ENCODE measurements around the gene SYVN1. TPM values are rescaled to one million over a fixed set of nuclear protein-coding genes. Genes with fewer than 3 reads are reported as not detected.
"Not testable (repeated sequence)": the region's sequence is repeated elsewhere in the genome, so short reads cannot be mapped to it uniquely, and the experiment has no call there.

Gene SYVN1
- total RNA-seq, result 5.6 and 15.4 TPM in 2 replicates

DNA sequence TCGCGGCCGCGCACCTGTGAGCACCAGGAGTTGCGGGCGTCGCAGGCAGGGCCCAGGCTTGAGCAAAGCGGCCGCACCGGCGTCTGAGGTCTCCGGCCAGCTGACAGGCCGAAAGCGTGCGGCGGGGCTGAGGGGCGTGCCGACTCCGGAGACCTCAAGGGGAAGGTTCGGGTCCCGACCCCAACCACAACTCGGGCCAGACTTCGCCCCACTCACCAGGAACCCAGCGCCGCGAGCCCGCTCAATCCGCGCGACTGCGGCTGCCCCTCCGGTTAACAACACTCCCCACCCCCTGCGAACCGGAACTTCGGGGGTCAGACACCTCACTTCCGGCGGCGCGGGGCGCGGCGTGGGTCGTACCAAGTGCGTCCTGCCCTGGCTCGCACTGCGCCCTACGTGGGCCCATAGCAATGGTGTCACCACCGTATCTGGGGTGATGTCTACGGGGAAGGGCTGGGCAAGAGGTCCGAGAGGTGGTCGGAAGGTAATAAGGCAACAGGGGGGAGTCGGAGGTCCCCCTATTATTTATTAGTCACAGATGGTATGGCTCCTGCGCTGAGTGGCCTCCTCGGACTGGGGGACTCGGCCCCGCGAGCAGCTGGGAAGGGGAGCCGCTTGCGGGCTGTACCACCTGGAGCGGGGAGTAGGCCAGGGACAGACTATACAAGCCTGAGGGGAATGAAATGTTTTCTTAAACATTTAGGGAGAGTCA, at the start of gene SYVN1:
TSS of gene SYVN1 (minus strand) at position 280 of the 712 bp plus-strand sequence. CDS start 918 bp downstream, outside the sequence.
- DNase-seq (ENCODE audit: low read depth in 2 of 2), result peak; percentile 80 to 94

- no peak for DNase-seq (ENCODE audit: low read depth in 2 of 2)
These were observed 49.0 kb upstream of the SYVN1 start for GRCh38 chr11:65183201-65183891.

DNA sequence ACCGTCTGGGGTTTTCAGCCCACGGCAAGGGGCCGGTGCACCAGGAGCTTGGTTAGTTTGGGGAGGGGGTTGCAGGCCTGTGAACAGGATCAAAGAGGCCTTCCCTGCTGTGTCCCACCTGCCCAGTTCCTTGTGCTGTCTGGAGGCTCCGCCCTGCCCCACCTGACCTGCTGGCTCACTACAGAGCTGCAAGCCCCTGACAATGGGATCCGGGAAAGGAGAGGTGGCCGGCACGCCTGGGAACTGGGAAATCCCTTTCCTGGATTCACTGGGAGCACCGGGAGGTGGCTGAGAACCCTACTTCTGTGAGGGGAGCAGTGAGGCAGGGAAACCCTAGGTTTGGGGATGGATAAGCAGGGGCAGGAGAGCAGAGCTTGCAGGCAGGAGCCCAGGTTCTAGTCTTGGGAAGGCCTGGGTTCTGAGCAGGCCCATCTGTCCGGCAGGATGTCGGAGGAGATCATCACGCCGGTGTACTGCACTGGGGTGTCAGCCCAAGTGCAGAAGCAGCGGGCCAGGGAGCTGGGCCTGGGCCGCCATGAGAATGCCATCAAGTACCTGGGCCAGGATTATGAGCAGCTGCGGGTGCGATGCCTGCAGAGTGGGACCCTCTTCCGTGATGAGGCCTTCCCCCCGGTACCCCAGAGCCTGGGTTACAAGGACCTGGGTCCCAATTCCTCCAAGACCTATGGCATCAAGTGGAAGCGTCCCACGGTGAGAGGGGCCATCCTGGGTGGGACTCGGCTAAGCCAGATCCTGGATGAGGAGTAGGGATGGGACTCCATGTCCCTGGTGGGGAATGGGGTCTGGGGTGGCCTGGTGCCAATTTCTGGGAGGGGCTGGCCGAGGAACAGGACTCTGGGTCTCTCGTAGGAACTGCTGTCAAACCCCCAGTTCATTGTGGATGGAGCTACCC, 48.2 kb upstream of the SYVN1 start:
- DNase-seq (ENCODE audit: low read depth in 2 of 2), result peak in 1 of 2 donors; percentile 55

DNA sequence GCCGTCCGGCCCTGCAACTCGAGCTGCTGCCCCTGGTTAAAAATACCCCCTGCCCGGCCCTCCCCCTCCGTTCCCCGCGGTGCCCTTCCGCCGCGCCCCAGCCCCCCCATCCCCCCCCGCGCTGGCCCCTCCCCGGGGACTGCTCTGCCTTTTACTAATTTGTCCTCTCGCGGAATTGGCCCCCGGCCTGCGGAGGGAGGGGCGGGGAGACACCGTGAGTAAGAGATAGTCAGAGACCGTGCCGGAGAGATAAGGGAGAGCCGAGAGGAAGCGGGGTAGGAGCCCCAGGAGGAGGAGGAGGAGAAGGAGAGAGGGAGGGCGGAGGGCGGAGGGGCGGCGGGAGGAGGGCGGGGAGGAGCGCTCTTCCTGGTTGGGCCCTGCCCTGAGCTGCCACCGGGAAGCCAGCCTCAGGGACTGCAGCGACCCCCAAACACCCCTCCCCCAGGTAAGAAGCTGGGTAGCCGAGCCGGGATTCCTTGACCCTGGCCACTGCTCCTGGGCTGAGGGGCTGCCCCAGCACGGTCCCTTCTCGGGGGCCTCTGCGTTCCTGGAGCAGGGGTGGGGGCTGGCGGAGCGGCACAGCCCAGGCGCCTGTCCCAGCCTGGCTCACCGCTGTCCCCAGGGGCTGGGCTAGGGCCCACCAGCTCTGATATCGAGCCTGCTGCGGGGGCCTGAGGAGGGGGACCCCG, 47.4 kb upstream of the SYVN1 start, which contains the start of gene CAPN1:
TSS of gene CAPN1 (plus strand) at position 360 of the 689 bp plus-strand sequence. CDS start 774 bp downstream, outside the sequence.
- peak in 1 of 2 donors; percentile 76 for DNase-seq (ENCODE audit: low read depth in 2 of 2)

GRCh38 chr11:65180877-65181568, 46.7 kb upstream of the SYVN1 start:
- DNase-seq (ENCODE audit: low read depth in 2 of 2), result peak in 1 of 2 donors; percentile 72

- not testable (repeated sequence) for DNase-seq (ENCODE audit: low read depth in 2 of 2)
These were observed 40.3 kb upstream of the SYVN1 start for GRCh38 chr11:65174571-65175010.

DNA sequence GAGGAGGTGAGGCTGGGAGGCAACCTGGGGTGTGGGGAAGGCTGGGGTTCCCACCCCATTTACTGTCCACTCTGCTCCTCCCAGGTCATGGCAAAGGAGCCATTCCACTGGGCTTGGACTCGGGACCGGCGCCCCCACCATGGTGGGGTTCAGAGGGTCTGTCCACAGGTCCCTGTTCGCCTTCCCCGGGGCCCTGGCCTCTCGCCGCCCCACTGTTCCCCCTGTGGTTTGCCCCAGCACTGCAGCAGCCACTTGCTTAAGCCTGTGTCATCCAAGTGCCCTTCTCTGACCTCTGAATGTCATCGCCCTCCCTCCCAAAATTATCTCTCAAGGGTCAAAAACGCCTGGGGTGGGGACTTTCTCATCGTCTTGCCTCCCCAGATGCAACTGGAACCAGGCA, 38.3 kb upstream of the SYVN1 start:
- DNase-seq (ENCODE audit: low read depth in 2 of 2), result no peak

- DNase-seq (ENCODE audit: low read depth in 2 of 2), result no peak
These were observed 35.8 kb upstream of the SYVN1 start, which contains the start of gene SPDYC for GRCh38 chr11:65170058-65170534. Gene SPDYC (plus strand): TSS chr11:65170233. CDS start chr11:65171358, 1,125 bp downstream.

- DNase-seq (ENCODE audit: low read depth in 2 of 2), result peak in 1 of 2 donors; percentile 92
These were observed 34.9 kb upstream of the SYVN1 start for GRCh38 chr11:65169164-65169641.

DNA sequence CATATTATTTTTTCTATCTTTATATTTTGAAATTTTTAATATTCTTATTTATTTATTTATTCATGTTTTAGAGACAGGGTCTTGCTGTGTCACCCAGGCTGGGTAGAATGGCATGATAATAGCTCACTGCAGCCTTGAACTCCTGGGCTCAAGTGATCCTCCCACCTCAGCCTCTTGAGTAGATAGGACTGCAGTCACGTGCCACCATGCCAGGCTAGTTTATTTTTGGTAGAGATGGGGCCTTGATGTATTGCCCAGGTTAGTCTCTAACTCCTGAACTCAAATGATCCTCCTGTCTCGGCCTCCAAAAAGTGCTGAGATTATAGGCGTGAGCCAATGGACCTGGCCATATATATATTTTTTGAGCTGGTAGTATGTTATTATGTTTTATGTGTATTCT, 33.3 kb upstream of the SYVN1 start:
- DNase-seq (ENCODE audit: low read depth in 2 of 2), result no peak

GRCh38 chr11:65166893-65167292, 32.6 kb upstream of the SYVN1 start:
- no peak for DNase-seq (ENCODE audit: low read depth in 2 of 2)

DNA sequence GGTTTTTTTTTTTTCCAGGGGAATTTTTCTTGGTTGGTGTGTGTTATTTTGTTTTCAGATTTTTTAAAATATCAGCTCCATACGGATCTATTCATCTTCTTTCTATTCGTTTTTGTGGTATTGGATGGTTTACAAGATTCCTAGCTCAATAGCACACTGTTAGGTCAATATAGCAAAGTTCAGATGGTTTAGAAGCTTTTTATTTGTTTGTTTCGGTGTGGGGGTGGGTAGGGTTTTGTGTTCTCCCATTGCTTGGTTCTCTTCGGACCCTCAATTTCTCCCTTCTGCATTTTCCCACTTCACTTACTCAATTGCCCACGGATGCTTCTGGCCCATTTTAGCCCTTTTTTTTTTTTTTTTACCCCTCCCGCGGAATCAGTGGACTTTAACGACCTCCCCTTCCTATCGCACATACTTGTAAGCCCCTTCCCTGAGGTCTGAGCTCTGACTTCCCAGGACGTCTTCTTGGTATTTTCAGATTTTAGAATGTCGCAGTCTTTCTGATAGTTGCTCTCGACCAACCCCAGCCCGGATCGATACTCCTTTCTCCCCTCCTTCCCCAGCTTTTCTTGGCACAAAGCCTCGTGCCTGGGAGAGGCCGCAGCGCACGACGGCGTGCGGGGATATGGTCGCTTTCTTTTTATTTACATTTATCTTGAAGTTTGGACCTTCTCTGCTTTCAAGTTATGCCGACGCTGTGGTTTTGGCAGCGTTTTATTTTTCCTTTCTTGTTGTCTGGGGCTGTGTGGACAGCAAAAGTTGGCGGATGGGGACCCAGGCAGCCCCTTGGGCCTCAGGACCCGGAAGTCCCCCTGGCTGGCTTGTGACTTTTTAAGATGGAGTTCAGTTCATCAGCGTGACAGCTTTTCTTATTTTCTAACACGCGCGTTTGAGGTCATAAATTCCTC, 31.3 kb upstream of the SYVN1 start:
- no peak for DNase-seq (ENCODE audit: low read depth in 2 of 2)

DNA sequence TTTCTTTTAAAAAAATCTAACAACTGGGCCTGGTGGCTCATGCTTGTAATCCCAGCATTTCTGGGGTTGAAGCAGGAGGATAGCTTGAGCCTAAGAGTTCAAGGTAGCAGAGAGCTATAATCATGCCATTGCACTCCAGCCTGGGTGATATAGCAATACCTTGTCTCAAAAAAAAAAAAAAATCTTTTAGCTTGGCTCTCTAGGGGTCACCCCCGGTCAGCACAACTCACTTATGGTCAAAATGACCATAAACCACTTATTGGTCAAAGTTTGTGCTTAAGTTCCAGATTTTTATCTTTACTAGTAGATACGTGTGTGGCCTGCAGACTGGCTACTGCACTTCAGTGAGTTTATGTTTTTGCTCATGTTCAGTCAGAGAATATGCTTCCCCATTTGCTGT, 29.4 kb upstream of the SYVN1 start:
- DNase-seq (ENCODE audit: low read depth in 2 of 2), result no peak

GRCh38 chr11:65160643-65161042, 26.3 kb upstream of the SYVN1 start:
- no peak for DNase-seq (ENCODE audit: low read depth in 2 of 2)

DNA sequence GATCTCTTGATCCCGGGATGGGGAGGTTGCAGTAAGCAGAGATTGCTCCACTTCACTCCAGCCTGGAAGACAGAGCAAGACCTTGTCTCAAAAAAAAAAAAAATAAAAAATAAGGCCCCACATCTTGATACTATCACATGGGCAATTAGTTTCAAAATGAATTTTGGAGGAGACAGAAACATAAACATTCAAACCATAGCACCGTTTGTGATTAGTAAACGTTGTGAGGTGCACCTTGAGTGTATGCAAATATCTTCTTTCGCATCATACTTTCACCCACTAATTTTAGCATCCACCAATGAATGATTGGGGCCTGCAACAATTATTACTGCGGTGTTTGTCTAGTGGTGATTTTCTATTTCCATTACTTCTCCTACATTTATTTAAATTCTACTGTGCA, 24.7 kb upstream of the SYVN1 start:
- DNase-seq (ENCODE audit: low read depth in 2 of 2), result no peak

- no peak for DNase-seq (ENCODE audit: low read depth in 2 of 2)
These were observed 23.0 kb upstream of the SYVN1 start for GRCh38 chr11:65157336-65157735.

DNA sequence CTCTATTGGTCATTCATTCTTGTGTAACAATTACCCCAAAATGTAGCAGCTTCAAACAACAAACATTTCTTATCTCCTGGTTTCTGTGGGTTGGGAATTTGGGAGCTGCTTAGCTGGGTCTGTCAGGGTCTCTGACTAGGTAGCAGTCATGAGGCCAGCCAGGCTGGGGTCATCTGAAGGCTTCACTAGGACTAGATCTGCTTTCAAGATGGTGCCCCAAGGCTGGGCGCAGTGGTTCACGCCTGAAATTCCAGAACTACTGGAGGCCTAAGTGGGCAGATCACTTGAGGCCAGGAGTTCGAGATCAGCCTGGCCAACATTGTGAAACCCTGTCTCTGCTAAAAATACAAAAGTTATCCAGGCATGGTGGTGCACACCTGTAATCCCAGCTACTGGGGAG, 22.6 kb upstream of the SYVN1 start:
- DNase-seq (ENCODE audit: low read depth in 2 of 2), result no peak

DNA sequence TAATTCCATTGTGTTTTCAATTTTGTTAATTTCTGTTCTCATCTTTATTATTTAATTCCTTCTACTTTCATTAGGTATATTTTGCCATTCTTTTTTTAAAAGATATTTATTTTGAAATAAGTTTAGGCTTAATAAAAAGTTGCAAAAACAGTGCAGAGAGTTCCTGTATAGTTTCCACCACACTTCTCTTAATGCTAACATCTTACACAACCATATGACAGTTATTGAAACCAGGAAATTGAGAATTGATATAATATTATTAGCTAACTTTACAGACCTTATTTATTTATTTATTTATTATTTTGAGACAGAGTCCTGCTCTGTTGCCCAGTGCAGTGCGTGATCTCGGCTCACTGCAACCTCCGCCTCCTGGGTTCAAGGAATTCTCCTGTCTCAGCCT, 21.9 kb upstream of the SYVN1 start:
- no peak for DNase-seq (ENCODE audit: low read depth in 2 of 2)

DNA sequence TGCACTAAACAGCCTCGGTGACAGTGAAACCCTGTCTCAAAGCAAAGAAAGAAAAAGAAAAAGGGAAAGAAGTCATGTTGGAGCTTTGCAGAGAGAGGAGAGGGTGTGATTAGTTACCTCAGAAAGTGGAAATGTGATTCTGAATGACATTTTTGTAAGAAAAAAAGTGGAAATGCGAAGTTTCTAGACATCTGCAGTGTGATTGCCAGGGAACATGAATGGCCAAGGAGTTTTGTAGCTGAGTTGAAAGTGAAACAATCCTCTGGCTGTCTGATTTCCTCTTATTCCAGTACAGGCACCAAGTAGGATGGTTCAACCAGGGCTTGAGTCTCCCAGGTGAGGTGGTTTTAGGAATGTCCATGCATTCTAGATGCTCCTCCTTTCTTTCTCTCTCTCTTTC, 17.8 kb upstream of the SYVN1 start:
- no peak for DNase-seq (ENCODE audit: low read depth in 2 of 2)

Measured in dermis microvascular lymphatic vessel endothelial cell (primary cell).